ENCODE data around the gene VTI1A. TPM values are rescaled to one million over a fixed set of nuclear protein-coding genes. Genes with fewer than 3 reads are reported as not detected.

VTI1A gene
- total and polyA plus RNA-seq, 2 of the 8 experiments (the other 6 are each of a cell fraction or from before 2014, with no cell fraction given): 6.0 to 20.0 TPM

DNA sequence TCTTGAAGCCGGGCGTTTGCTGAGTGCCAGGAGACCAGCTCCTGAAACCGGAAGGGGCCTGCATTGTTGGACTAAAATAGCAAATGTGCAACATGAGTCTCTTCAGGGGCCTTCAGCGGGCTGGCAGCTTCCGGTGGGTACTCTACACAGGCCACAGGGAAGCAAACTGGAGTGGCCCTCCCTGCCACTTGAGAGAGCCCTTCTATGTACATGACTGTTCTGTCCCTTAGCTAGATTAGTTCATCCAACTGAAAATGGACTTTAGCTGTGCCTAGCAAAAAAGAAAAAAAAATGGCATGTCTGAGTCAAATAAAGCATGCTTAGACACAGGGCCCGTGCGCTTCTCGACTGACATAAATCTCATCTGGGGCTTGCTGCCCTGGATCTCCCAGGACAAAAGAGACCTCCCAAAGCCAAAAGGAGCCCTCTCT is 387.8 kb downstream of the VTI1A start (continued):
- TF ChIP-seq TAF1 (IDR thresholded peaks at IDR 0.05; ENCODE audit: low read depth, low read length) (no peak), GABPA (IDR thresholded peaks at IDR 0.05; ENCODE audit: borderline replicate concordance, insufficient read depth, low read length) (no peak)
